Astrocyte (in vitro differentiated cells and primary cell): ENCODE measurements around the gene FBXO46. TPM values are rescaled to one million over a fixed set of nuclear protein-coding genes. Genes with fewer than 3 reads are reported as not detected.

ENCODE experiments used
- DNase-seq: peaks from one replicate; pipeline ENCODE4 v3.0.0-alpha.2; 2010; ENCODE audit warnings: low read depth
- FAIRE-seq: peaks from 2 replicates; lab custom pipeline; 2011; peaks lifted over from hg19 to GRCh38; lab: Jason Lieb, UNC
- H2AFZ ChIP-seq: 2 replicates; pipeline ENCODE4 v1.6.0; 2012; ENCODE audit warnings: low read depth, low read length, inconsistent platforms
- H3K27ac ChIP-seq: 2 replicates; pipeline ENCODE4 v1.5.1; 2011; ENCODE audit warnings: low read depth, low read length, inconsistent platforms
- H3K27me3 ChIP-seq: 2 replicates; pipeline ENCODE4 v1.6.0; 2011; ENCODE audit warnings: low read length, inconsistent platforms; ENCODE audit not compliant: insufficient read depth
- H3K36me3 ChIP-seq: 2 replicates; pipeline ENCODE4 v1.5.1; 2011; ENCODE audit warnings: low read length, inconsistent platforms; ENCODE audit not compliant: insufficient read depth
- H3K4me1 ChIP-seq: 2 replicates; pipeline ENCODE4 v1.5.1; 2011; ENCODE audit warnings: low read length, inconsistent platforms; ENCODE audit not compliant: insufficient read depth
- H3K4me2 ChIP-seq: 2 replicates; pipeline ENCODE4 v1.6.0; 2012; ENCODE audit warnings: low read length, inconsistent platforms
- H3K4me3 ChIP-seq: 2 replicates; pipeline ENCODE4 v1.5.1; 2011; ENCODE audit warnings: low read depth, mild to moderate bottlenecking, low read length, inconsistent platforms; ENCODE audit not compliant: insufficient read depth
- H3K79me2 ChIP-seq: 2 replicates; pipeline ENCODE4 v1.6.0; 2012; ENCODE audit warnings: mild to moderate bottlenecking, low read length, inconsistent platforms; ENCODE audit not compliant: insufficient read depth
- H3K9ac ChIP-seq: 2 replicates; pipeline ENCODE4 v1.6.0; 2012; ENCODE audit warnings: mild to moderate bottlenecking, low read length, inconsistent platforms
- H3K9me3 ChIP-seq: 2 replicates; pipeline ENCODE4 v1.5.1; 2012; ENCODE audit warnings: low read depth, mild to moderate bottlenecking, low read length, inconsistent platforms; ENCODE audit not compliant: insufficient read depth
- H4K20me1 ChIP-seq: 2 replicates; pipeline ENCODE4 v1.6.0; 2012; ENCODE audit warnings: low read length, inconsistent platforms; ENCODE audit not compliant: insufficient read depth
- H3K27ac Mint-ChIP-seq: one replicate; pipeline ENCODE4 v1.8.0; 2021; ENCODE audit warnings: mild to moderate bottlenecking, mixed read lengths; ENCODE audit not compliant: unreplicated experiment
- H3K27me3 Mint-ChIP-seq: one replicate; pipeline ENCODE4 v1.8.0; 2021; ENCODE audit warnings: low read depth, mixed read lengths; ENCODE audit not compliant: unreplicated experiment
- H3K36me3 Mint-ChIP-seq: one replicate; pipeline ENCODE4 v1.8.0; 2021; ENCODE audit warnings: low read depth, mixed read lengths; ENCODE audit not compliant: unreplicated experiment
- H3K4me1 Mint-ChIP-seq: one replicate; pipeline ENCODE4 v1.8.0; 2021; ENCODE audit warnings: low read depth, mixed read lengths; ENCODE audit not compliant: unreplicated experiment
- H3K4me3 Mint-ChIP-seq: one replicate; pipeline ENCODE4 v1.8.0; 2021; ENCODE audit warnings: mild to moderate bottlenecking, moderate library complexity, mixed read lengths; ENCODE audit not compliant: unreplicated experiment
- H3K9me3 Mint-ChIP-seq: one replicate; pipeline ENCODE4 v1.8.0; 2021; ENCODE audit warnings: mild to moderate bottlenecking, mixed read lengths; ENCODE audit not compliant: unreplicated experiment
- EZH2 ChIP-seq: IDR thresholded peaks from 2 replicates; pipeline ENCODE4 v1.6.1; 2012; ENCODE audit warnings: mild to moderate bottlenecking, low read length, inconsistent platforms; ENCODE audit not compliant: insufficient read depth
- total RNA-seq: library from RNA; stranded (reverse); gene quantifications from 2 replicates; pipeline ENCODE4 v1.2.1, GENCODE V29; 2021
- TF ChIP-seq, protein P1 (sequence below): IDR thresholded peaks from 2 replicates; pipeline ENCODE4 v1.5.1; 2011; ENCODE audit warnings: low read depth, mild to moderate bottlenecking, inconsistent platforms, low read length, moderate library complexity; ENCODE audit not compliant: insufficient read depth

The FBXO46 gene
- total RNA-seq, 1 donor from 2014 or later = 21.1 TPM

DNA sequence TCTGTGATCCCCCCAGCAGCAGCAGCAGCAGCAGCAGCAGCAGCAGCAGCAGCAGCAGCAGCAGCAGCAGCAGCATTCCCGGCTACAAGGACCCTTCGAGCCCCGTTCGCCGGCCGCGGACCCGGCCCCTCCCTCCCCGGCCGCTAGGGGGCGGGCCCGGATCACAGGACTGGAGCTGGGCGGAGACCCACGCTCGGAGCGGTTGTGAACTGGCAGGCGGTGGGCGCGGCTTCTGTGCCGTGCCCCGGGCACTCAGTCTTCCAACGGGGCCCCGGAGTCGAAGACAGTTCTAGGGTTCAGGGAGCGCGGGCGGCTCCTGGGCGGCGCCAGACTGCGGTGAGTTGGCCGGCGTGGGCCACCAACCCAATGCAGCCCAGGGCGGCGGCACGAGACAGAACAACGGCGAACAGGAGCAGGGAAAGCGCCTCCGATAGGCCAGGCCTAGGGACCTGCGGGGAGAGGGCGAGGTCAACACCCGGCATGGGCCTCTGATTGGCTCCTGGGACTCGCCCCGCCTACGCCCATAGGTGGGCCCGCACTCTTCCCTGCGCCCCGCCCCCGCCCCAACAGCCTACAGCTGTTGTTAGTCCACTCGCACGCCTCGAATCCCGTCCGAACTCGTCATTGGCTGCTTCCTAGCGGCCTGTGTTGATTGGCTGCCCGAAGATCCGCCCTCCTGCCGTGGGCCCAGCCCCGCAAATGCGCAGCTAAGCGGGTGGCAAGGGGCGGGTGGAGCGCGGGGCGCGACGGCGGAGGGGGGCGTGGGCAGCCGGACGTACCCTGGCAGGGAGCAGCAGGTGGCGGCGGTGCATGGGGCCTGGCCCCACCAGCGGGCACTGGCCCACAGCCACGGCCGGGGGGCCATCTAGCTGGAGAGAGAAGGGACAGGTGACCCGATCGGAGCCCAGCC is 39.8 kb upstream of the FBXO46 start:
- H3K9me3 Mint-ChIP-seq = no peaks in the 10 kb centered on the region
- no peak for TF ChIP-seq EZH2
- TF ChIP-seq, protein P1, sequence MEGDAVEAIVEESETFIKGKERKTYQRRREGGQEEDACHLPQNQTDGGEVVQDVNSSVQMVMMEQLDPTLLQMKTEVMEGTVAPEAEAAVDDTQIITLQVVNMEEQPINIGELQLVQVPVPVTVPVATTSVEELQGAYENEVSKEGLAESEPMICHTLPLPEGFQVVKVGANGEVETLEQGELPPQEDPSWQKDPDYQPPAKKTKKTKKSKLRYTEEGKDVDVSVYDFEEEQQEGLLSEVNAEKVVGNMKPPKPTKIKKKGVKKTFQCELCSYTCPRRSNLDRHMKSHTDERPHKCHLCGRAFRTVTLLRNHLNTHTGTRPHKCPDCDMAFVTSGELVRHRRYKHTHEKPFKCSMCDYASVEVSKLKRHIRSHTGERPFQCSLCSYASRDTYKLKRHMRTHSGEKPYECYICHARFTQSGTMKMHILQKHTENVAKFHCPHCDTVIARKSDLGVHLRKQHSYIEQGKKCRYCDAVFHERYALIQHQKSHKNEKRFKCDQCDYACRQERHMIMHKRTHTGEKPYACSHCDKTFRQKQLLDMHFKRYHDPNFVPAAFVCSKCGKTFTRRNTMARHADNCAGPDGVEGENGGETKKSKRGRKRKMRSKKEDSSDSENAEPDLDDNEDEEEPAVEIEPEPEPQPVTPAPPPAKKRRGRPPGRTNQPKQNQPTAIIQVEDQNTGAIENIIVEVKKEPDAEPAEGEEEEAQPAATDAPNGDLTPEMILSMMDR = peak; percentile 36
- Histone ChIP-seq H3K27me3 (no peaks in the 10 kb centered on the region), H3K27ac (peak overlapping the region; percentile 54), H3K4me1 (peaks cover 26% of the 10 kb centered on the region), H3K9me3 (no peaks in the 10 kb centered on the region), H3K79me2 (peaks cover 7% of the 10 kb centered on the region), H3K36me3 (peaks cover 10% of the 10 kb centered on the region), H4K20me1 (peaks cover 28% of the 10 kb centered on the region), H2AFZ (no peak overlapping the region), H3K4me2 (peak overlapping the region; percentile 100), H3K4me3 (peak overlapping the region; percentile 52), H3K9ac (peak overlapping the region; percentile 74)
- DNase-seq (peak; percentile 95), FAIRE-seq (no peak)
- peak overlapping the region; percentile 94 for H3K27ac Mint-ChIP-seq
- peaks cover 6% of the 10 kb centered on the region for H3K36me3 Mint-ChIP-seq
- peaks cover 11% of the 10 kb centered on the region for H3K4me1 Mint-ChIP-seq
- H3K27me3 Mint-ChIP-seq = no peaks in the 10 kb centered on the region
- H3K4me3 Mint-ChIP-seq = peak overlapping the region; percentile 87

- H4K20me1 ChIP-seq = peaks cover 28% of the 10 kb centered on the region
- DNase-seq (no peak), FAIRE-seq (no peak)
- Mint-ChIP-seq H3K36me3 (peaks cover 6% of the 10 kb centered on the region), H3K27me3 (no peaks in the 10 kb centered on the region), H3K4me3 (peak overlapping the region; percentile 87), H3K9me3 (no peaks in the 10 kb centered on the region), H3K27ac (peak overlapping the region; percentile 94), H3K4me1 (peaks cover 14% of the 10 kb centered on the region)
- H3K27ac ChIP-seq = peak overlapping the region; percentile 54
- H2AFZ ChIP-seq = no peak overlapping the region
- H3K79me2 ChIP-seq = peaks cover 12% of the 10 kb centered on the region
- H3K36me3 ChIP-seq = peaks cover 9% of the 10 kb centered on the region
- H3K9ac ChIP-seq = peak overlapping the region; percentile 74
- H3K9me3 ChIP-seq = no peaks in the 10 kb centered on the region
- TF ChIP-seq EZH2 = no peak
- TF ChIP-seq, protein P1 = no peak
- H3K4me3 ChIP-seq = peak overlapping the region; percentile 52
- peak overlapping the region; percentile 100 for H3K4me2 ChIP-seq
- no peaks in the 10 kb centered on the region for H3K27me3 ChIP-seq
- H3K4me1 ChIP-seq = peaks cover 29% of the 10 kb centered on the region
Measured at GRCh38 chr19:45769821-45770191, 39.1 kb upstream of the FBXO46 start.
